NCI-H2107 treated with DMSO at 0.1 percent for 48 hours (cell line): Measurements from ENCODE around the gene IFT88.
A peak's percentile ranks its signal among the peaks of the same experiment; 100 is the strongest.

Experiments
- DNase-seq: peaks from one replicate; lab custom pipeline; 2025; ENCODE audit not compliant: unreplicated experiment; lab: John Stamatoyannopoulos, UW

The IFT88 gene

GRCh38 chr13:20713014-20713376 is 146.0 kb downstream of the IFT88 start:
- DNase-seq = no peak

DNA sequence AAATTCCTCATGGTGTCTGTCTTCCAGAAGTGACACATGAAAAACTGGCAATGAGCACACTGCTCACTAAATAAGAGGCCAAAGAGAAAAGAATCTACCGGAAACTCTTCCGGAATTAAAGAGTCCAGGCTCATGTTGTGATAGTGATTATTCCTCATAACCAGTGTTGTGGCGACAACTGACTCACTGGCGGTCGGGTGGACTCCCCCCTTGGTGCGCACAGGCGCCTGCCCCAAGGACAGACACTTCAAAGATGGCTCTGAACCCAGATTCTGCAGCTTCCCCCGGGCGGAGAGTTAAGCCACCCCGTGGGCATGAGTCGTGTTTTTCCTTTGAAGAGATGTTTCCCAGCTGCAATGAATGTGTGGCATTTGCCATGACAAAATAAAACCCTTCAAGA is 146.8 kb downstream of the IFT88 start:
- DNase-seq = no peak

DNA sequence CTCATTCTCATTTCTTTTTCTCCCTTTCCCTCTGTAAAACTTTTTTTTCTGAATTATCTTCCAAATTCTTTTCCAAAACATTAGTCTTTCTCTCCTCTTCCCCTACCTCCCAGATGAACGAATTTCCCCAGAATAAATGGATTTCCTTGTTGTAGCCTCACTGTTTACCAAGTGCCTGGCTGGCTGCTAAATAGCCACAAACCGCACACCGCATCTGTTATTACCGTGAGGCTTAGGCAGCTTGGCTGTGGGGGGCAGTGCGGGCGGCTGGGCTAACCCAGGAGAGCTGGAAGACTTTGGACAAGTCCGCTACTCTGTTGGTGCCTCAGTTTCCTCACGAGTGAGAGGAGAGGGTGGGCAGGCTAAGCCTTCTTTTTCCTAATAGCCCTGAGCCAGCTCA is 147.2 kb downstream of the IFT88 start:
- DNase-seq = no peak

GRCh38 chr13:20714563-20715329 is 147.8 kb downstream of the IFT88 start:
- no peak for DNase-seq

DNA sequence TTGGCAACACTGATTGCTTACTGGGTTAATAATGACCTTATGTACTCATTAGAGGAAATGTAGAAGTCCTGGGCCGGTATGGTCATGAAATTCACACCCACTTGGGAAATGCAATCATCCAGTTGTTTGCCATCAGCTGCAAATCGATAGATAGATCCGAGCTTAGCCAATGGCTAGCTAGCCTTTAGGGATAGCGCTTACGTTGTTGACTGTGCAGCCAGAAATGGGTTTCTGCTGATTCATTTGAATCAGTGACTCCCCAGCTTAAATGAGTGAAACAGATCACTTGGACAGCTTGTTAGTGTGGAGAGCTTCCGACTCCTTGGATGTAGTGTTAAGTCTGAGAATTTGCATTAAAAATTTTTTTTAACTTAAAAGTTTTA is 148.4 kb downstream of the IFT88 start:
- no peak for DNase-seq

GRCh38 chr13:20716951-20717350 is 150.0 kb downstream of the IFT88 start:
- DNase-seq = peak; percentile 48

DNA sequence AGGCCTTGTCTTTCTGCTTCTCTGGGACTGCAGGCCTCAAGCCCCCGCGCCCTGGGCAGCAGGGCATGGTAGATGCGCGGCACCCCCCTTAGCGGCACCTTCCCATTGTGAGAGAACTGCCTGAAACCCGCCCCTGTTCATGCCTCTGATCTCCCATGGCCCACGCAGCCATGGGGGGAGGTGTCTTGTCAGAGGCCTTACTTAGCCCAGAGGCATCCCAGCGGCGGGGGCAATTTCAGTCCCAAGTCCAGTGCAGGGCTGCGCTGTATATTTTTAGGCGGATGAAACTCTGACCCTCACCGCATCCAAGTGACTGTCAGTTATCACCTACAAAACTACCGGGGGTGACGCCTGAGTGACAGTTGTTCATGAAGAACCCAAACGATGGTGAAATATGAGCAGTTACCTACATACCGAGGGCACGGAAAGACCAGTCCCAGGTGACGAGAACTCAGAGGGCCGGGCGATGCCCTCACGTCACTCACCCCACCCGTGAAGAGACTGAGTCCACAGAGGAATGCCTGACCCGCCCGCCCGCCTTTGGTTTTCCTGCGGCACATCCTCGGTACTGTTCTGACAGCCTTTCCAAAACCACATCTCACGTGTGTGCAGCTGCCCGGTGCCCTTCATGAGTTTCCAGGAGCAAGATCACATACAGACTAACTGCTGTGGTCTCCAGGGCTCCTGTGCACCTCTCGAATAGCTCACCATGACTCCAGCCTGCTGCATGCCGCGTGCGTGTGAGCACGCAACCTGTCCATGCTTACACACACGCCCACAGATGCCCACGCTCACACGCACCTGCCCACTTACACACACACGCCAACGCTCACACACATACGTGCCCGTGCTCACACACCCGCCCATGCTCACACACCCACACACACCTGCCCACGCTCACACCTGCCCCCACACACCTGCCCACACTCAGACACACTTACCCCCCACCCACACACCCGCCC is 150.9 kb downstream of the IFT88 start:
- DNase-seq = no peak

- DNase-seq = no peak
Measured at GRCh38 chr13:20718958-20719566, 152.1 kb downstream of the IFT88 start.

DNA sequence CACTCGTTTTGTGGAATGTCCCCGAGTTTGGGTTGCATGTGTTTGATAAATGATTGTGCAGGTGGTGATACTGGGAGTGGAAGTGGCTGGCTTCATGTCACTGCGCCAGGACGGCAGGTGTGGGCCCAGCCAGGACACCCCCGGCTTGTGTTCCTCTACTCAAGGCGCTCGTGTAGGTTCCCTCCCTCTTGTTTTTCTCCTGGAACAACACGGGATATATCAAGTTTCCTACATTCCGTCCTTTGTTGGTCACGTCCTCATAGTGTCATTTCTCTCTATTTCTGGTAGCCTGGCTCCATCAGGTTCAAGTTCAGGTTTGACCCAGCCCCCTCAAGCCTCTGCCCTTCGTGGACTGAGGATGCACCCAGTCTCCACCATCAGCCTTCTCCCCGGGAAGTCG is 152.8 kb downstream of the IFT88 start:
- no peak for DNase-seq

DNA sequence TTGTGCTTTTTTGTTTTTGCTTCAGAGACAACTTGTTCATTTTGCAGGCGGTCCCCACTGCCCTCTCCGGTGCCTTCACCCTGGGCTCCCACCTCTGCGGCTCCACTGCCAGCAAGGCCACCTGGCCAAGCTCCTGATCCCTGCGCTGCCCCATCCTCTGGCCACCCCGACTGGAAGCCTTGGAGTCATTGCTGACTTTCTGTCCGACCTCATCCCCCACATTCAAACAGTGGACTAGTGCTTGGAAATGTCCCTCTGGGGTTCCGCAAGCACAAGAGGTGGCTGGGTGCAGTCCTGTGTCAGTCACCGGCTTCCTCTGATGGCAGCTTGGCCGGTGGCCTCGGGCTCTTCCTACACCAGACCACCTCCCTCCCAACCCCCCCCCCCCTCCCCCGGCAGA is 153.5 kb downstream of the IFT88 start:
- DNase-seq = no peak

GRCh38 chr13:20721058-20721453 is 154.1 kb downstream of the IFT88 start:
- DNase-seq = no peak

DNA sequence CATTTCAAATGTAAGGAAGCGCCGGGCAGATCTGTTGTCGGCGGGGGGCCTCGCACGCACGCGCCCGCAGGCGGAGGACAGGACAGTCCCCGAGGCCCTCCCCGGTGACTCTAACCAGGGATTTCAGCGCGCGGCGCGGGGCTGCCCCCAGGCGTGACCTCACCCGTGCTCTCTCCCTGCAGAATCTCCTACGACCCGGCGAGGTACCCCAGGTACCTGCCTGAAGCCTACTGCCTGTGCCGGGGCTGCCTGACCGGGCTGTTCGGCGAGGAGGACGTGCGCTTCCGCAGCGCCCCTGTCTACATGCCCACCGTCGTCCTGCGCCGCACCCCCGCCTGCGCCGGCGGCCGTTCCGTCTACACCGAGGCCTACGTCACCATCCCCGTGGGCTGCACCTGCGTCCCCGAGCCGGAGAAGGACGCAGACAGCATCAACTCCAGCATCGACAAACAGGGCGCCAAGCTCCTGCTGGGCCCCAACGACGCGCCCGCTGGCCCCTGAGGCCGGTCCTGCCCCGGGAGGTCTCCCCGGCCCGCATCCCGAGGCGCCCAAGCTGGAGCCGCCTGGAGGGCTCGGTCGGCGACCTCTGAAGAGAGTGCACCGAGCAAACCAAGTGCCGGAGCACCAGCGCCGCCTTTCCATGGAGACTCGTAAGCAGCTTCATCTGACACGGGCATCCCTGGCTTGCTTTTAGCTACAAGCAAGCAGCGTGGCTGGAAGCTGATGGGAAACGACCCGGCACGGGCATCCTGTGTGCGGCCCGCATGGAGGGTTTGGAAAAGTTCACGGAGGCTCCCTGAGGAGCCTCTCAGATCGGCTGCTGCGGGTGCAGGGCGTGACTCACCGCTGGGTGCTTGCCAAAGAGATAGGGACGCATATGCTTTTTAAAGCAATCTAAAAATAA is 154.7 kb downstream of the IFT88 start:
- DNase-seq = no peak

- DNase-seq = no peak
Measured at GRCh38 chr13:20727856-20728255, 160.9 kb downstream of the IFT88 start.

- DNase-seq = no peak
Measured at GRCh38 chr13:20728579-20729311, 161.8 kb downstream of the IFT88 start.

DNA sequence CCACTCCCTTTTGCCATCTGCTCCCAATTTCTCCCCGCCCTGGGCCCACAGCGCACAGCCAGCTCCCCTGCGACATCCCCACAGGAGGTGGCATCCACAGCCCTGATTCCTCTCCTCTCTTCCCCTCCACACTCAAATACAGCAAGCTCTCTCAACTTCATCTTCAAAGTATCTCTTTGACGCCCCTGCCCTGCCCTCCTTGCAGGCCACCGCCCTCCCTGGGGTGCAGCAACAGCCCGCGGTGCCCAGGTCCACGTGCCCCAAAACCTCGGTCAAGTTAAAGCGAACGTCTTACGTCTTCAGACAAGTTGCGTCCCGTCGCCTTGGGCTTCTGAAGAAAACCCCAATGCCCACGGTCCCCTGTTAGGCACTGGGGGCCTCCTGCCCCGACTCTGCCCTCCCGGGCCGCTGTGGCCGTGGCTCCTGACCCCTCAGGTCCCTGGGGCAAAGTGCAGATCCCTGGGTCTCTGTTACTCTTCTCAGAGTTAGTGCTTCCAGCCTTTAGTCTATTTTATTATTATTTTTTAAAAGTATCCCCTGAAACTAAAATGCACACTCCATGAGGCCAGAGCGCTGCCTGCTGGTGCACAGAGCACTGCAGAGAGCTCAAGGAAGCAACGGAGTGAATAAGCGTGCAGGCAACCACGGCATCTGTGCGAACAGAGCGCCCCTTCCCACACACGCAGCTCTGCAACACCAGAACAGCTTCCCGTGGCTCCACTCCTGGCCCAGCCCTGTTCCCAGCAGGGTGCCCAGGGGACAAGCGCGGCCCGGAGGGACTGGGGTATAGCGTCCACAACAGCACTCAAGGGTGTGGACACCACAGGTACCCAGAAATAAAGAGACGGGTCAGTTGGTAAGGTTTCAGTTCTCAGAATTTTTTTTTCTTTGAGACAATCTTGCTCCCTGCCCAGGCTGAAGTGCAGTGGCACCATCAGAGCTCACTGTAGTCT is 163.0 kb downstream of the IFT88 start:
- DNase-seq = no peak

DNA sequence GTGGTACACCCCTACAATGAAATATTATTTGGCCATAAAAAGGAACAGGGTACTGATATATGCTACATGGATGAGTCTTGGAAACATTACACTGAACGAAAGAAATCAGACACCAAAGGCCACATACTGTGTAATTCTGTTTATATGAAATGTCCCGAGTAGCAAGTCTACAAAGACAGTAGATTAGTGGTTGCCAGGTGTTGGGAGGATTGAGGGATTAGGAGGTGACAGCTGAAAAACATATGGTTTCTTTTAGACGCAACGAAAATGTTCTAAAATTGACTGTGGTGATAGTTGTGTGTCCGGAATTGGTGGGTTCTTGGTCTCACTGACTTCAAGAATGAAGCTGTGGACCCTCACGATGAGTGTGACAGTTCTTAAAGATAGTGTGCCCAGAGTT is 171.7 kb downstream of the IFT88 start:
- no peak for DNase-seq

DNA sequence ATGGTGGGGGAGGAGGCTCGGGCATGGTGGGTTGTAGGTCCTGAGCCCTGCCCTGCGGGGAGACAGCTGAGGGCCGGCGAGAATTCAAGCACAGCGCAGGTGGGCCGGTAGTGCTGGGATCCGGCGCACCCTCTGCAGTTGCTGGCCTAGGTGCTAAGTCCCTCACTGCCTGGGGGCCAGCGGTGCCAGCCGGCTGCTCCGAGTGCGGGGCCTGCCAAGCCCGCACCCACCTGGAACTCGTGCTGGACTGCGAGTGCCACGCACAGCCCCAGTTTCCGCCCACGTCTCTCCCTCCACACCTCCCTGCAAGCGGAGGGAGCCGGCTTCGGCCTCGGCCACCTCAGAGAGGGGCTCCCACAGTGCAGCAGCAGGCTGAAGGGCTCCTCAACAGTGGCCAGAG is 173.1 kb downstream of the IFT88 start:
- DNase-seq = no peak
